ENCODE results near the gene TECPR1. TPM values are rescaled to one million over a fixed set of nuclear protein-coding genes. Genes with fewer than 3 reads are reported as not detected.

The TECPR1 gene
- total and polyA plus RNA-seq, 2 experiments from 2014 or later = 19.2 to 24.4 TPM

DNA sequence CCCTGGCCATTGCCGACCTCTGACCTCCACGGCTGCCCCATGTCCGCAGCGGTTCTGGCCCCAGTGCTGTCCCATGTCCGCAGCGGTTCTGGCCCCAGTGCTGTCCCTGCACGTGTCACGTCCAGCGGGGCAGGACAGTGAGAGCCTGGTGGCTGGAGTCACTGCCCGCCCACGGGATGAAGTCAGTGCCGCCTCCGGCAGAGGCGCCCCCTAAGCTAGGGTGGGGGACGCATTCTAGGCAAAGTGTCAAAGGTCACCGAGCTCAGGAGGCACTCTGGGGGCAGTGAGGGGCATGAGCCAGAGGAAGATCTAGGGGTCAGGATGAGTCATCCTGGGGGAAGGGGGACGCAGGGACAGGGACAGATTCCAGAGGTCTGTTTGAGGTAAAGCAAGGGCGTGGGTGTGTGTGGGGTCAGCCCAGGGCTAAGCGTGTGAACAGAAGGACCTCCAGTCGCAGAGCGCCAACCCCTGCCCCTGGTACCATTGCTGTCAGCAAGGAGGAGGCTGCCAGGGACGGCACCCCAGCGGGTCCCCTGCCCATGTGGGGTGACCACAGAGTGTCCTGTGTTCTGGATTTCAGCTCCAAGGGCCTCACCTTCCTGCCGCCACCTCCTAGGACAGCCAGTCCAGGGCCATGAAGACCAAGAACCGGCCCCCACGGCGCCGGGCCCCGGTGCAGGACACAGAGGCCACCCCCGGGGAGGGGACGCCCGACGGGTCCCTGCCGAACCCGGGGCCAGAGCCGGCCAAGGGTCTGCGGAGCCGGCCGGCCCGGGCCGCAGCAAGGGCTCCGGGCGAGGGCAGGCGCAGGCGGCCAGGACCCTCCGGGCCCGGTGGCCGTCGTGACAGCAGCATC is 40.1 kb downstream of the TECPR1 start:
- H3K4me3 ChIP-seq = peak overlapping the region; percentile 32
- H3K36me3 ChIP-seq = peaks cover under 1% of the 10 kb centered on the region
- H3K27ac ChIP-seq = no peak overlapping the region
- no peak for TF ChIP-seq CTCF (IDR thresholded peaks at IDR 0.05; ENCODE audit: low read depth, low read length)
- no peaks in the 10 kb centered on the region for H3K9me3 ChIP-seq (ENCODE audit: low read depth)
- no peak for DNase-seq (ENCODE audit: low read depth in 1 of 2, low spot score in 1 of 2)
- peaks cover 5% of the 10 kb centered on the region for H3K27me3 ChIP-seq
- no peaks in the 10 kb centered on the region for H3K4me1 ChIP-seq (ENCODE audit: low read depth)

- H3K27me3 ChIP-seq = peaks cover 5% of the 10 kb centered on the region
- H3K27ac ChIP-seq = no peak within 1 kb of the TSS
- H3K9me3 ChIP-seq (ENCODE audit: low read depth) = no peaks in the 10 kb centered on the region
- peaks cover 5% of the 10 kb centered on the region for H3K36me3 ChIP-seq
- no peaks in the 10 kb centered on the region for H3K4me1 ChIP-seq (ENCODE audit: low read depth)
- TF ChIP-seq CTCF (IDR thresholded peaks at IDR 0.05; ENCODE audit: low read depth, low read length) = no peak
- peak in 1 of 2 donors; percentile 41 for DNase-seq (ENCODE audit: low read depth in 1 of 2, low spot score in 1 of 2)
- H3K4me3 ChIP-seq = peak within 1 kb of the TSS; percentile 32
Measured at GRCh38 chr7:98211221-98211675, 40.8 kb downstream of the TECPR1 start, which contains the start of gene BHLHA15. TSS of gene BHLHA15 (plus strand) at chr7:98211439. CDS start at chr7:98212310, 871 bp downstream.

DNA sequence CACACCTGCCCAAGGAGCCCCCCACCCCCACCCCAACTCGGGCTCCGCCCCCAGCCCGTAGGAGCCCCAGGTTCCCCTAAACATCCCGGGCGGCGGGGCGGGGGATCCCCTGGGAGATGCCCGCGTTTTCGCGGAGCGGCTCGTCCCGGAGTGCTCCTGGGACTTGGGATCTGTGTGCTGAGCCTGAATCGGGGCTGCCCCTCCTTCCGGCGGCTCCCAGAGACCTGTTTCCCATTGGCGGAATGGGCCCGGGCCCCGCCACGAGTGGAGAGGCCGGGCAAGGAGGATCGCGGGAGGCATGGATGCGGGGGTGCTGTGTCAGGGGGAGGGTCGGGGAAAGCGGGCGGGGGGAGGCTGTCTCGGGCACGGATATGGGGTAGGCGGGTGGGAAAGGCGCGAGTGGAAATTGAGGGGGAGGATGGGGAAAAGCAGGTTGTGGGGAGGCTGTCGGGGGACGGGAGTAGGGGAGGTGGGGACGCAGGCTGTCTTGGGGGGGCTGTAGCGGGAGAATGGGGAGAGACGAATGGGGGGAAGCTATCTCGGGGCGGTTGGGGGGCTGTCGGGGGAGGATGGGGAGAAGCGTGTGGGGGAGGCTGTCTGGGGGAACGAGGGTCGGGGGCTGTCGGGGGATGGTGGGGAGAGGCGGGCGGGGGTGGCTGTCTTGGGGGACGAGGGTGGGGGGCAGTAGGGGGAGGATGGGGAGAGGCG is 41.4 kb downstream of the TECPR1 start:
- peak; percentile 21 to 22 for DNase-seq (ENCODE audit: low read depth in 1 of 2, low spot score in 1 of 2)

GRCh38 chr7:98209166-98209920 is 42.7 kb downstream of the TECPR1 start:
- Histone ChIP-seq H3K4me1 (ENCODE audit: low read depth) (no peaks in the 10 kb centered on the region), H3K36me3 (peaks cover 11% of the 10 kb centered on the region), H3K4me3 (no peak overlapping the region), H3K27ac (no peak overlapping the region), H3K9me3 (ENCODE audit: low read depth) (no peaks in the 10 kb centered on the region), H3K27me3 (peaks cover 5% of the 10 kb centered on the region)
- no peak for TF ChIP-seq CTCF (IDR thresholded peaks at IDR 0.05; ENCODE audit: low read depth, low read length)
- DNase-seq (ENCODE audit: low read depth in 1 of 2, low spot score in 1 of 2) = no peak

More for the DNA sequence above, 41.4 kb downstream of the TECPR1 start:
- Histone ChIP-seq H3K27me3 (peaks cover 5% of the 10 kb centered on the region), H3K27ac (no peak overlapping the region), H3K4me1 (ENCODE audit: low read depth) (no peaks in the 10 kb centered on the region), H3K9me3 (ENCODE audit: low read depth) (no peaks in the 10 kb centered on the region), H3K36me3 (peaks cover 11% of the 10 kb centered on the region), H3K4me3 (peak overlapping the region; percentile 32)
- no peak for TF ChIP-seq CTCF (IDR thresholded peaks at IDR 0.05; ENCODE audit: low read depth, low read length)
